GM21528 (cell line): ENCODE data around the gene GRM3.

Experiments
- ATAC-seq: cut with Tn5 transposase; IDR thresholded peaks from one replicate; pipeline ENCODE4 v1.9.1; 2021; ENCODE audit warnings: mild to moderate bottlenecking, moderate library complexity; ENCODE audit not compliant: unreplicated experiment, low FRiP score

The GRM3 gene

DNA sequence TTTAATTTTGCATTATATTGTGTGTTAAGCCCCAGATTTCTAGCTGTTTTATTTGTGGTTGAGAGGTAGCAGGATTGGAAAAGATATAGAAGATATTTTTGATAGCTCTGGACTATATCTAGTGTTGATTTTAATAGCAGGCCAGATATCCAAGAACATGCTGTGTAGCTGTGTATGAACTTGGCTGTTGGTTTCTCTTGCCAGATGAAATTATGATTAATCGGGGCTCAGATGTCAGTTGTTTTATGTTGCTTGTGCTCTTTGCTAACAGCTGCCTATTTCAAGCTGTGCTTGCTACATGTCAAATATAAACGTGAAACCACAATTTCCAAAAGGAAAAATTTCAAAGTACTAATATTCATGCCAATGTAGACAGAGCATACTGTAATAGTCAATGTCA, 141.1 kb downstream of the GRM3 start:
- ATAC-seq = no peak

DNA sequence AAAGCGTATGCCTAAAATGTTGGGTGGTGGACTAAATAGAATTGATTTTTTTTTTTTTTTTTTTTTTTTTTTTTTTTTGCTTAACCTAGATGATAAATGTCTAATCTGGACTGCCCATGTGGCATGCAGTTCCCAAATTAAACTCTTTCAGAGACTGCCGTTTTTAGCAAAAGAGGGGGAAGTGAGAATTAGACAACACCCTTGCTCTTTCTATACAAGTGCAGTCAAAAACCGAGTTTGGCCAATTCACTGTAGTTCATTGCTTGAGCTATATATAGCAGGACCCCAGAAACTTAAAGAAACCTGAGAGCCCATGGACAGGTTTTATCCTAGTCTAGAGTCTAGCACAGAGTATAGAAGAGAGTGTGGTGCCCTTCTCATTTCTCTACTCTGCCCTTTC, 141.9 kb downstream of the GRM3 start:
- ATAC-seq = peak; percentile 88

DNA sequence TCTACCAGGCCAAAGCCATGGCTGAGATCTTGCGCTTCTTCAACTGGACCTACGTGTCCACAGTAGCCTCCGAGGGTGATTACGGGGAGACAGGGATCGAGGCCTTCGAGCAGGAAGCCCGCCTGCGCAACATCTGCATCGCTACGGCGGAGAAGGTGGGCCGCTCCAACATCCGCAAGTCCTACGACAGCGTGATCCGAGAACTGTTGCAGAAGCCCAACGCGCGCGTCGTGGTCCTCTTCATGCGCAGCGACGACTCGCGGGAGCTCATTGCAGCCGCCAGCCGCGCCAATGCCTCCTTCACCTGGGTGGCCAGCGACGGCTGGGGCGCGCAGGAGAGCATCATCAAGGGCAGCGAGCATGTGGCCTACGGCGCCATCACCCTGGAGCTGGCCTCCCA, 142.7 kb downstream of the GRM3 start:
- no peak for ATAC-seq

DNA sequence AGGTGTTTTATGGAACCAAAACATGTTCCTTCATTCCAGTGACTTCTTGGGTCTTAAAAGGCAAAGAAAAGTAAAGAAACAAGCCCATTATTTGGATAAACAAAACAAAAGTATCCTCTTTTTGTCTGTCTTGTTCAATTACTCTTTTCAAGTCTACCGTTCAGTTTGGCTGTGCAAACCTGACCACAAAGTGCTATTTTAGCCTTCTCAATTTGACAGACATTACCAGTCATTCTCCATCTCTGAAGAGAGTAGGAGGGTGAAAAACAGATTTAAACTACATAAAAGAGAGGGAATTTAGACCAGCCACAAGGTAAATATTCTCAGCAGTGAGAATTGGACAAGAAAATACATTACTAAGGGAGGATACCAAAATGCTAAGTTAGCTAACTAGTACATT, 145.2 kb downstream of the GRM3 start:
- peak; percentile 46 for ATAC-seq

DNA sequence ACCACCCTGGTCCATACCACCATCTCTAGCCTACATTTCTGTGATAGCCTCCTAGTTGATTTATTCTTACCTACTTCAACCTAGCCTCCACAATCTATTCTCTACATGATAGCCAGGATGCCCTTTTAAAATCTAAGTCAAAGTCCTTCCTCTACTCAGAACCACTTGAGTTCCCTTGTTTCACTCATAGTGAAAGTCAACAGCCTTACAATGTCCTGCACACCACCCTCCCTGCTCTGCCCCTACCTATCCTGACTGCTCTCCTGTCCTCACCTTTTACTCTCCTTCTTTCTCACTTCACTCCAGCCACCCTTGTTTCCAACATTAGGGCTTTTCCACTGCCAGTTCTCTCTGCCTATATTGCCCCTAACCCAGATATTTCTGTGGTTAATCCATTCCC, 146.7 kb downstream of the GRM3 start:
- ATAC-seq = peak; percentile 52

- no peak for ATAC-seq
These were observed 148.6 kb downstream of the GRM3 start for GRCh38 chr7:86792260-86792659.

DNA sequence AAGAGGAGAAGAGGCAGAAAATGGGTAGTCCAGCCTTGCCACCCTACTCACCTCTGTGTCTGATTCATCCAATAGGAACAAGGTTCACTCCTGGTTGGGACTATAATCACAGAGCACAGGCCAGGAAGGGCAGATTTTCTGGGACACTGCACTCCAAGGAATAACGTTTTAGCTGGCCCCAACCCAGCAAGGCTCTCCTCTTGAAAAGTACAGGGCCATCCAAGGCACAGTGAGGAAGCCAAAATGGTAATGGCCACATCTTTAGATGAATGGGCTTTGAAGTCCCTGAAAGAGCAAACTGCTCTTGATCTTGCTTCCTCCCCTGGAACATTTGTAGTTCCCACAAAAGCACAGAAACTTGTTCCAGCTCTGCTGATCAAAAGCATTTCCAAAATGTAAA, 149.4 kb downstream of the GRM3 start:
- no peak for ATAC-seq

- peak; percentile 53 for ATAC-seq
These were observed 171.1 kb downstream of the GRM3 start for GRCh38 chr7:86814661-86815379.

DNA sequence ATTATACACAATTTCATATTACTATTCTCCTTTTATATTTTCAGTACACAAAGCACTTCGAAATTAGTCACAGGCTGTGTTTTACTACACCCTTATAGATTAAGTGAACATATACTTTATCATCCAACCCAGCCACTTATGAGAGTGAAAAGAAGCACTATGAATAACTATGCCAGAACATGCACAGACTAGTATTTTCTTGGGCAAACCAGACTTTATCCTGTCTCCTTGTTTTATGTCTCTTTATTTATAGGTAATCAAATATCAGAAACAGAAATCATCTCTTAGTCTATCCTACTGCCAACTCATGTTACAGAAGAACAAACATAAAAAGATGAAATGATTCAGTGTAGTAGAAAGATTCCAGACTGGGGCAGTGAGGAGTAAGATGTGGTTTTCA, 171.8 kb downstream of the GRM3 start:
- ATAC-seq = no peak

DNA sequence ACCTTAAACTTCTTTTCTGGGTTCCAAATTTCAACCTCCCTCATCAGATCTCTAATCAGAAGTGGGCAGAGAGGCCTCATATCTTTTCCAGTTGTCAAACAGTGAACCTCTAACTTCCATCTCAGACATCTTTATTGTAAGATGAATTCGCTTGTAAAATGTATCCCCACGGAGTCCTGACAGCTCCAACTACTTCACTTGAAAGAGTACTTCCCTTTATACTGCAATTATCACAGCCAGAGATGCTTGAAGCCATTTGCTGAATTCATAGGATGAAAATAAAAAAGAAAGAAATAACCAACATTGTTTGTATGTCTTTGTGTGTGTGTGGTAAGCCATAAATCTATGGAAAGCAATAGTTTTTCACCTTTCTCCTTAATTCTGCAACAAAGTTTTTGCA, 175.2 kb downstream of the GRM3 start:
- ATAC-seq = no peak

DNA sequence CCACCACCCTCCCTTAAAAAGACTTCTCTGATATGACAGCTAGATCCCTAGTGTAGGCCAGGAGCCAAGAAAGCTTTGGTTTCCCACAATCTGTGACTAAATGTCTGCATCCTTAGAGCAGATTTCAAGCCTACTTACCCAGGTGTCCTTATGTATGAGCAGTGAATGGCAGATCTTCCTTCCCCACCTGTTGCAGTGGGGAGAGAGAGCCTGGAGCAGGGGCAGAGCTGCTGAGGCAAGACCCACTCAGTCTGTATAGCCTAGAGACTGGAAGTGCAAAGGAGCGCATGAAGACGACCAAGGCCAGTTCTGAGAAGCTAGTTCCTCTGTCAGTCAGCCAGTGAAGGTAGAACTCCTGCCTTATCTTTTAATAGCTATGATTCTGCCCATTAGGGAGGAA, 180.1 kb downstream of the GRM3 start:
- ATAC-seq = no peak

DNA sequence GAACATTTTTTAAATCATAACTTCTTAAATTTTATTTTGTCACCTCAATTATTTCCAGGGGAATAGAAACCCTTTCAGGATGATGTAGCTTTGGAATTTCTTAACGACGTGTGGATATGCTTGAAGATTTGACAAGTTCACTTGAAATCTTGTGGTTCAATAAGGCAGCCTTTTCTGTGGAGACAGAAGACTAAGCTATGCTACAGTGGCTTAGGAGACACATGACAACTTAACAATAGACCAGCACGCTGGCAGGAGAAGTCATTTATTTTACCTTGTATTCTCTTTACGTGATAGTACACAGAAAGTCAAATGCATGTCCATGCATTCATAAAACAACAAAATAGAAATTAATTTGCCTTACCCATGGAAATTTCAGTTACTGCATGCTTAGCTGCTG, 181.6 kb downstream of the GRM3 start:
- ATAC-seq = no peak

DNA sequence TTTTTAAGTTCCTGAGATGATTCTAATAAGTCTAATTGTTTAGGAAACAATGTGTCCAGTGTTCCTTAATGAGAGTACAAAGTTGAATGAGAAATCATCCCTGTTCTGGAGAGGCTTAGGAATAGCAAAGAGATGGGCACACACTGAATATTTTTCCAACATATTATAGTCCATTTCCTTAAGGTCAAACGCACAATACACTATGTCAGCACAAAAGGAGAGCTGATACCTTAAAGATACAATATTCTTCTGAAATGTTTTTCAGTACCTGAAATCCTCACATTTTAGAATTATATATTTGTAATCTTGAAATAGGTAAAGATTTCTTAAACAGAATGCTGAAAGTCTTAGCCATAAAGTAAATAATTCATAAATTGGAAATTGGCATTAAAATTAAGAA, 183.2 kb downstream of the GRM3 start:
- no peak for ATAC-seq

- no peak for ATAC-seq
These were observed 189.7 kb downstream of the GRM3 start for GRCh38 chr7:86833360-86833759.

DNA sequence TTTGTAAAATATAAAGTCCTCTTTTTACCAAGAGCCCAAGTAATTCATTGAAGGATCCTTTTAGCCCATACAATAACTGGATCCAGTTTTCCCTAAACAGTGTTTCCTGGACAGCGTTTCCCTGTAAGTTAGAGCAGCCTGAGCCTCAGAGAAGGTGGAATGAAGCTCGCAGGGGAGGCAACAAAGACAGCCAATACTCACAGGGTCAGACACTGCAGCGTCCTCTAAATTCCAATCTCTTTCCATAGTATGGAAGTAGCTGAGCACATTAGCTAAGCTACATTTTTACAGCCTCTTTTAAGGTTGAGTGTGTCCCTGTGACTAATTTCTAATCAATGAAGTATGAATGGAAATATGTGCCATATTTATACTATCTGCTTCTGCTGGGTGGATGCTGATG, 193.5 kb downstream of the GRM3 start:
- no peak for ATAC-seq

GRCh38 chr7:86844608-86845007, 200.9 kb downstream of the GRM3 start:
- no peak for ATAC-seq

- no peak for ATAC-seq
These were observed 202.9 kb downstream of the GRM3 start for GRCh38 chr7:86846494-86847190.

DNA sequence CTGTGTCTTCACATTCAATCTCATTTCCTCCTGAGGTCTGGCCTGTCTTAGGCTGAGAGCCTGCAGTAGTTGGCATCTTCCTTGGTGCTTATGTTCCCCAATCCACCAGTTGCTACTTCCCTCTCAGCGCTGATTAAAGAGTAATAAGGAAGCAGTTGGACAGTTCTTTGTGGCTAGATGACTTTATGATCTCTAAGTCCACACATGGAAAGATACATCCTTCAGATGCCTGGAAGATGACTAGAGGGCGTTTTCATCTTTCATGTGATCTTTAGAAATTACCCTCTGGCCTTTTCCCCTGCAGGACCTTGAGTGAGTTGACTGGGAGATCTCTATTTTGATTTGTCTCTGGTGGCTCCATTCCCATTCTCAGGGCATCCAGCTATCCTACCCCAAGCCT, 204.5 kb downstream of the GRM3 start:
- no peak for ATAC-seq

DNA sequence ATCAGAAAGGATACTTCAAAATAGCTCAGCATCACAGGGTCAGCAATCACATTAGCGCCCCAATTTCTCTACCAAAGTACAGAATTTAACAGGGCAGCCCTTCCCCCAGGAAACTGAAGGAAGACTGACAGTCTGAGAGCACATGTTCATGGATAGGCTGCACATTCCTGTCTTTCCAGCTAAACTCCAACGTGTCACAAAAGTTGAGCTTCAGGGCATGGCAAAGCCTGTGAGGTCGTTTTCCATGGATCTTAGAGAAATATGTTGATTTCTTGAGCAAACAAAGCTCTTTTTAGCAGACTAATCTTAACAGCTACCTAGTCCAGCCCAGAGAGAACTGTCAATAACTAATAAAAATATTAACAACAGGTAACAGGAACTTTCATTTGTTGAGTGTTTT, 207.9 kb downstream of the GRM3 start:
- ATAC-seq = no peak

- no peak for ATAC-seq
These were observed 219.7 kb downstream of the GRM3 start for GRCh38 chr7:86863452-86863851.

GRCh38 chr7:86867163-86867762, 223.6 kb downstream of the GRM3 start:
- ATAC-seq = no peak

GRCh38 chr7:86876146-86876545, 232.4 kb downstream of the GRM3 start:
- ATAC-seq = no peak
